NCI-H82 treated with DMSO at 0.1 percent for 48 hours (cell line): Measurements from ENCODE around the gene KRT37.
"Not testable (repeated sequence)": the region's sequence is repeated elsewhere in the genome, so short reads cannot be mapped to it uniquely, and the experiment has no call there.

Experiments
- DNase-seq: peaks from one replicate; lab custom pipeline; 2025; ENCODE audit not compliant: unreplicated experiment; lab: John Stamatoyannopoulos, UW

Gene KRT37

GRCh38 chr17:41437254-41437653 is 12.9 kb upstream of the KRT37 start:
- no peak for DNase-seq

GRCh38 chr17:41434415-41434814 is 10.0 kb upstream of the KRT37 start:
- no peak for DNase-seq

GRCh38 chr17:41434005-41434404 is 9.6 kb upstream of the KRT37 start:
- no peak for DNase-seq

GRCh38 chr17:41433586-41433985 is 9.2 kb upstream of the KRT37 start:
- DNase-seq: no peak

- DNase-seq: not testable (repeated sequence)
Measured at GRCh38 chr17:41430376-41430775, 6.0 kb upstream of the KRT37 start.

- no peak for DNase-seq
Measured at GRCh38 chr17:41429667-41430066, 5.3 kb upstream of the KRT37 start.

GRCh38 chr17:41428591-41429291 is 4.4 kb upstream of the KRT37 start:
- DNase-seq: no peak

GRCh38 chr17:41422586-41422985 is 1.8 kb downstream of the KRT37 start:
- not testable (repeated sequence) for DNase-seq

GRCh38 chr17:41421617-41422016 is 2.8 kb downstream of the KRT37 start:
- no peak for DNase-seq

GRCh38 chr17:41421116-41421515 is 3.3 kb downstream of the KRT37 start:
- DNase-seq: no peak

- no peak for DNase-seq
Measured at GRCh38 chr17:41420134-41420533, 4.3 kb downstream of the KRT37 start.

- no peak for DNase-seq
Measured at GRCh38 chr17:41419716-41420115, 4.7 kb downstream of the KRT37 start.

GRCh38 chr17:41418116-41418860 is 6.1 kb downstream of the KRT37 start:
- no peak for DNase-seq

- DNase-seq: no peak
Measured at GRCh38 chr17:41417576-41418015, 6.8 kb downstream of the KRT37 start.

GRCh38 chr17:41417127-41417526 is 7.3 kb downstream of the KRT37 start:
- DNase-seq: no peak

- DNase-seq: no peak
Measured at GRCh38 chr17:41416479-41416878, 7.9 kb downstream of the KRT37 start.

GRCh38 chr17:41415833-41416335 is 8.5 kb downstream of the KRT37 start:
- no peak for DNase-seq

GRCh38 chr17:41415411-41415810 is 9.0 kb downstream of the KRT37 start:
- DNase-seq: no peak

- no peak for DNase-seq
Measured at GRCh38 chr17:41413982-41414381, 10.4 kb downstream of the KRT37 start.

- DNase-seq: no peak
Measured at GRCh38 chr17:41413353-41413957, 10.9 kb downstream of the KRT37 start.

- DNase-seq: no peak
Measured at GRCh38 chr17:41411072-41411840, 13.1 kb downstream of the KRT37 start.
